Stimulated activated CD4-positive, alpha-beta T cell treated with anti-CD3 and anti-CD28 coated beads, Interleukin-1b, Interleukin-23, amount 100 ng/mL, for 4 hours (primary cell): ENCODE data around the gene DNM3.
A peak's percentile ranks its signal among the peaks of the same experiment; 100 is the strongest.
"Not testable (repeated sequence)": the region's sequence is repeated elsewhere in the genome, so short reads cannot be mapped to it uniquely, and the experiment has no call there.

ENCODE experiments used
- DNase-seq, 2 donors: peaks; one replicate each; pipeline ENCODE4 v3.0.0-alpha.2; 2020; ENCODE audit warnings: low read depth in 2 of 2

DNM3 gene

DNA sequence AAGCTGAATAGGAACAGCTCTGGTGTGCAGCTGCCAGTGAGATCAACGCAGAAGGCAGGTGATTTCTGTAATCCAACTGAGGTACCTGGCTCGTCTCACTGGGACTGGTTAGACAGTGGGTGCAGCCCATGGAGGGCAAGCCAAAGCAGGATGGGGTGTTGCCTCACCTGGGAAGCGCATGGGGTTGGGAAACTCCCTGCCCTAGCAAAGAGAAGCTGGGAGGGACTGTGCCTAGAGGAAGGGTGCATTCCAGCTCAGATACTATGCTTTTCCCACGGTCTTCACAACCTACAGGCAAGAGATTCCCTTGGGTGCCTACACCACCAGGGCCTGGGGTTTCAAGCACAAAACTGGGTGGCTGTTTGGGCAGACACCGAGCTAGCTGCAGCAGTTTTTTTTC, 183.2 kb downstream of the DNM3 start:
- no peak for DNase-seq

- DNase-seq, result not testable (repeated sequence)
These were observed 183.8 kb downstream of the DNM3 start for GRCh38 chr1:172024944-172025738.

GRCh38 chr1:172040466-172040865, 199.2 kb downstream of the DNM3 start:
- no peak for DNase-seq

- DNase-seq, result no peak
These were observed 199.8 kb downstream of the DNM3 start for GRCh38 chr1:172041102-172041501.

- no peak for DNase-seq
These were observed 200.4 kb downstream of the DNM3 start for GRCh38 chr1:172041742-172042141.

- no peak for DNase-seq
These were observed 202.6 kb downstream of the DNM3 start for GRCh38 chr1:172043900-172044299.

- no peak for DNase-seq
These were observed 210.6 kb downstream of the DNM3 start for GRCh38 chr1:172051898-172052297.

GRCh38 chr1:172054172-172054571, 212.9 kb downstream of the DNM3 start:
- no peak for DNase-seq

DNA sequence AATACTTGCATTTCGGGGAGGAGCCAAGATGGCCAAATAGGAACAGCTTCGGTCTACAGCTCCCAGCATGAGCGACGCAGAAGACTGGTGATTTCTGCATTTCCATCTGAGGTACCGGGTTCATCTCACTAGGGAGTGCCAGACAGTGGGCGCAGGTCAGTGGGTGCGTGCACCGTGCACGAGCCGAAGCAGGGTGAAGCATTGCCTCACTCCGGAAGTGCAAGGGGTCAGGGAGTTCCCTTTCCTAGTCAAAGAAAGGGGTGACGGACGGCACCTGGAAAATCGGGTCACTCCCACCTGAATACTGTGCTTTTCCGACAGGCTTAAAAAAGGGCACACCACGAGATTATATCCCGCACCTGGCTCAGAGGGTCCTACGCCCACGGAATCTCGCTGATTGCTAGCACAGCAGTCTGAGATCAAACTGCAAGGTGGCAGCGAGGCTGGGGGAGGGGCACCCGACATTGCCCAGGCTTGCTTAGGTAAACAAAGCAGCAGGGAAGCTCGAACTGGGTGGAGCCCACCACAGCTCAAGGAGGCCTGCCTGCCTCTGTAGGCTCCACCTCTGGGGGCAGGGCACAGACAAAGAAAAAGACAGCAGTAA, 214.6 kb downstream of the DNM3 start:
- not testable (repeated sequence) for DNase-seq

DNA sequence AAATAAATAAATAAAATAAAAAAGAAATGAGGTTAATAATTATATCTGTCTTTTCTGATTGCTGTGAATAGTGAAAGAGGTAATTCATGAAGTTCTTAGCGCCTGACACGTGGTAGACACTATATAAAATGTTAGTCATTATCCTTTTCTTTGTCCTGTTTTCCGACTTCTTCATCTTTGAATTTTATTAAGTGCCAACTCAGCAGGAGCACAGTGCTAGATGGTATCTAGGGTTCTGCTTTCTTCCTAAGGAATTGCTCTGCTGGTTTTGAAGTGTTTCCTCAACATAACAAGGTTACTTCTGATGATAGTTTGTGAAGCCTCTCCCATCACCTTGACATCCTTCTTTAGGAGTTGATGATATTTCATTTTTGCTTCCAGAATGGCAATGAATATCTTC, 227.0 kb downstream of the DNM3 start:
- DNase-seq, result no peak

DNA sequence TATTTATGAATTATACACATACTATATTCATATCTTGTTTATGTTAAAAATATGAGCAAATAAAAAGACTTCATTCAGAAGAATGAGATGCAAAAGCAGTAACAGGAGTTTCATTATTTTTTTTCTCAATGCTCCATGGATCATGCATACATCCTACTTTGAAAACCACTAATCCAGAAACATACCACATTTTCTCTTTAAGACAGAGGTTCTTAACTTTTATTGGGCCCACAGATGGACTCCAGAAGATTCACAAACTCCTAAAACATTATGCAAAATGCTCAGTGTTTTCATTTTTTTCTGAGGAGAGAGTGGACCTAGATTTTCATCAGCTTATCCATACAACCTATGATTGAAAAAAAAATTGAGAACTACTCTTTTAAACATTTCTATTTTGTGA, 227.8 kb downstream of the DNM3 start:
- DNase-seq, result no peak

DNA sequence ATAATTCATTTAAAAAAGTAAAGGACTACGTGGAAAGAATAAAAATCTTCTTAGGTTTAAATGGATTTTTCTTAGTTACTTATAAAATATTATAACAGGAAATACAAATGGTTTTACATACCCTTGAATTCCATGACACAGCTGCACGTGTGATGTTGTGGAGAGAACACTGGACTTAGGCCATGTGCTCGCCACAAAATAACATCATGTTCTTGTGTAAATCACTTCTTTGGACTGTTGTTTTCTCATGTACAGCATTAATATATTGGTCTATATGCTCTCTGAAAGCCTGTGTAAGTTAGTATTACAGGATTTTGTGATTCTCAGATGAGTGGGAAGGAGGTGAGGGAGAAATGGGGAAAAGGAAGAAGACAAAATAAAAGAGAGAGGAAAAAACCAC, 228.2 kb downstream of the DNM3 start:
- DNase-seq, result no peak

DNA sequence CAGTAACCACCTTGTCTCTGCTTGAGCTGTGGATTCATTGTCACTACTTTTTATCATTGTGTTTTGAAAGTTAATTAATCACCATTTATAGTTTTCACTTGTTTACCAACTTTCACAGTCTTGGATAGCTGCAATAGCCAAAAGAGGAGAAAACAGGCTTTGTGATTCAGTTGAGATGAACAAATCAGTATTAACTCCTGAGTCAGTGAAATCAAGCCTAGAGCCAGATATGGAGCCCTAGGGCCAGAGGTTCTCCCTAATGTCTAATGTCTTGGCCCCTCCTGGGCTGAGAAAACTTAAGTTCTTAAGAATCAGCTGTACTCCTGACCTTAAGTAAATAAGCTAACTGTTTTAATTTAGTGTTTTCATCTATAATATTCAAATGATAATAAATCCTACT, 228.8 kb downstream of the DNM3 start:
- no peak for DNase-seq

- DNase-seq, result no peak
These were observed 230.4 kb downstream of the DNM3 start for GRCh38 chr1:172071746-172072145.

- not testable (repeated sequence) for DNase-seq
These were observed 238.6 kb downstream of the DNM3 start for GRCh38 chr1:172079859-172080258.

DNA sequence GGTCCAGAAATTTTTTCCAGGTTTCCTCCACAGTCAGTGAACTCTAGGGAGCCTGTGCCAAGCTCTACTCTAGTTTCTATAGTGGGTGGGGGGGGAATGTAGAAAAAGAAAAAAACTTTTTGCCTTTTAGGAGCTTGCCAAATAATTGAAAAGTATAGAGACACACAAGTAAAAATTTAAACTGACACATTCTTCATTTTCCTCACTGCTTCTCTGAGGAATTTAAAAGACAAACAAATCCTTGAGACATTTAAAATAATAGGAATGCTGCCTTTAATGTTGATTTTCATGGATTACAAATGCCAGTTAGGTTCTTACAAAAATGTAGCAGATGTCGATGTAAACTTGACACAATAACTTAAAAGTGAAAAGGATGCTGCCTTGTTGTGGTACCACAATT, 241.9 kb downstream of the DNM3 start:
- no peak for DNase-seq

DNA sequence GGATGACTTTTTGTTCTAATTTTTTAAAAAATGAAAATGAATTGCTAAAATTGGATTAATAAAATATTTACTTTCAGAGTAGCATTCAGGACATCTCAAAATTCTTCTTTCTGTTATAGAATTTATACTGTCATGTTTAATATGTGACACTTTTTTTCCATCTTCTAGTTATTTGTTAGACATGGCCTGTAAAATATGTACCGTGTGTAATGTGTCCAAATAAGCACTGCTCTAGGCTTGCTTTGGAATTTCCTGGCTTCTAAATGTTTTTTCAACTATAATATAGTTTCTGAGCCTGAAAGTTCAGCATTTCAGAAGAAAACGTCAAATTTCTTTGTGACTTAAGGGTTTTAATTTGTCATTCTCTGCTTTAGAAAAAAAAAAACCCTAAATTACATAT, 243.6 kb downstream of the DNM3 start:
- no peak for DNase-seq

GRCh38 chr1:172085317-172085716, 244.0 kb downstream of the DNM3 start:
- DNase-seq, result no peak

GRCh38 chr1:172086137-172086536, 244.8 kb downstream of the DNM3 start:
- DNase-seq, result no peak

DNA sequence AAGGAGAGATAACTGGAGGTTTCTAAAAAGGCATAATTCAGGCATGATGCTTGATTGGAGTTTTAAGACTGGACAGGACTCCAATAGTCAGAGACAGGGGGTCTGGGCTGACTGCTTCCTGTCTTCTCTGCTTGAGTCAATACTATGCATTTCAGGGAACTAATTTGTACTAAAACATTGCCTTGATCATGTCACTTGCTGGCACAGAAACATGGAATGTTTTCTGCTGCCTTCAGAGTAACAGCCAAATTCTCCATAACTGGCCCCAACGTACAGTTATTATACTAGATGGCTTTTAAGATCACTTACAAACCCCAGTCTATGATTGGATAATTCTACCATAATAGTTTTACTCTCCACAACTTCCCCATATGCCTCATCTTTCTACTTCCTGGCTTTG, 247.0 kb downstream of the DNM3 start:
- DNase-seq, result no peak

DNA sequence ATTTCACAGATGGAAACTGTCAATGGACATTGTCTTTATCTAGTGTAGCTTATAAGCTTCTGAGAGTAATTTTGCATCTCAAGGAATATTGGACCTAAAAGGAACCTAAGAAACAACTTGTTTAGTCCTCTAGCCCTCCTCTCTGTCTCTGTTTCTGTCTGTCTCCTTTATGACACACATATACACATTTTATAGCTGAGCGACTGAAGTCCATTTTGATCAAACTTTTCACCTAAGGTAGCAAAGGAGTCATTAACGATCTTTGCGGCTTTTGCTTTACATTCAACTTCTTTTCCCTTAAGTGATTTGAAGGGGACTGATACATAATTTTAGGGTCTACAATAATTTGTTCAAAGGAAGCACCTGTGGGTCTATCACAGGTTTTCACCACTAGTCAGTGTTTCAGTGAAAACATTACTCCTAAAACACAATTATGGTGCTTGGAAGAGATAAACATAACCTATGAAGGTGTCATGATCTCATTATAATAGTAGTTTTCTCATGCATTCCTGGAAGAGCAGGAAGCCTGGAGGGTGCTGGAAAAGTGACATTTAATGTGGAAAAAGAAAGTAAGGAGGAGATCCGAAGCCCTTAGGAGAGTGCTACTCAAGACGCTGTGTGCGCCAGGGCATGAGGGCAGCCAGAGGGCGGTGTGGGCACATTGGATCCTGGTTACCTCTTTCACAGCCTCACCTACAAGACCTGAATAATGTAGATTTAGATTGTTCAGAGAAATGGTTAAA, 248.6 kb downstream of the DNM3 start:
- peak; percentile 46 to 50 for DNase-seq

DNA sequence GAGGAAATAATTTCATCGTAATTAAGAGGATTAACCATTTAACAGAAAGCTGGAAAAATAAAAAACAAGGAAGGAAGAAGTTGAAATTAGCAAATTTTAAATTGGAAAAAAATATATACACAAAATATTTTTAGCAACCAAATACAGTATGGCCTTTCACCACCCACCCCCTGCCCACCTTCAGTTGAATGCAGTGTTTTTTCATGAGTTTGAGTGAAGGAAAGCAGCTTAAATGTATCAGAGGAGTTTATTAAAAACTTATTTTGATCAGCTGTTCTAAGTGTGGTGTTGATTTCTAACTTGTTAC, 249.2 kb downstream of the DNM3 start:
- DNase-seq, result no peak

DNA sequence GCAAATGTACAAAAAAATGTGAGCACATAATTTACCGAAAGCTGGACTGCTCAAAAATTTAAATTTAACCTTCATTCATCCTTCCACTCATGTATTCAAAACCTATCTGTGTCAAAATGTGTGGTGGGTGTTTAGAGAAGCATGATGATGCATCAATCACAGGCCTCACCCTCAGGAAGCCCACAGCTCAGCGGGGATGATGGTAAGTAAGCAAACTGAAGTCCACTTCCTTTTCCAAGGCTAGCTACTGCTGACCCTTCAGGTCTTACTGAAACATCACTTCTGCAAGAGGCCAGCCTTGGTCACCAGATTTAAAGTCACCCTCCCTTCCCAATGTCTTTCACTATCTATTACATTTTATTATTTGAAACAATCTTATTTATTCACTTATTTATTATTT, 254.5 kb downstream of the DNM3 start:
- DNase-seq, result no peak
